ENCODE data around the gene ACYP2.
A peak's percentile ranks its signal among the peaks of the same experiment; 100 is the strongest.

The ACYP2 gene

GRCh38 chr2:54164106-54164505, 48.7 kb downstream of the ACYP2 start:
- DNase-seq, result no peak

DNA sequence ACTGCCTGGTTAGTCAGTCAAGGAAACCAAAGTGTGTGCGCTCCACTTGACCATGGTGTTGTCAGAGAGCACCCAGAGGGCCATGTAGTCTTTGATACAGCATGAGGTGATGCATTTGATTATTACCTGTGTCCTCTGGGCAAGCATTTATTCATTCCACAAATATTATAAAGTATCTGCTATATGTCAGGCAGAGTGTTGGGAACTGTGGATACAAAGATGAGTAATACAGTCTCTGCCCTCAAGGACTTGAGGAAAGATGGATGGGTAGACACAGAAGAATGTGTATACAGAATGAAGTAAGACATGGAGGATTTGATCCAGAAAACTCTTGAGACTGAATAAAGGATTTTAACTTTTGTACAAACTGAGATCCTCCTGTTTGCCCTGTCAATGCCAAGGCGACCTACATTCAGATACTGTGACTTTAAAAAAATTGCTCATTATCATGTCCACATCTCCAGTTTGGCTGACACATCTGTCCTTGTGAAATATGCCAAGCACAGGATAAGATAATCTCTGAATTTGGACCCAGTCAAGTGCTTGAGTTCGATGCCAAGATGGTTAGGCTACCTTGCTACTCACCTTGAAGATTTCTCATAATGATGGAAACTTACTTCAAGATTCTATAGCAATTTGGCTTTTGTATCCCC, 50.8 kb downstream of the ACYP2 start:
- no peak for DNase-seq

DNA sequence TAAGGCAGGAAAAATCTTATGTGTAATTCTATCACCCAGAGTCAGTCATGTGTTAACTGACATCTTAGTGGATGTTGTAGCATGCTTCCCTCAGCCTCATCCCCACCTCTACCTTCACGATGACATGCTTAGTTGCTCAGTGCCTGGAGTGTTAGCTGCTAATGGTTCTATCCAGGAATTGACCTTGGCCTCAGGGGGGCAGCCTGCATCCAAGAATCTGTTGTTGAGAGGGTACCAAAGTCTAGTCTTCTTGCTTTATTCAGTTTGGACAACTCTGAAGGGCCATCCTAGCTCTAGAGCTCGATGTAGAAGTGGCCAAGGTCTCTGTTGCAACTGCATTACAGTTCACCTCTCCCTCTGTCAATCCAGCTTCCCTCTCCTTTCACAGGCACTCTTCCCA, 61.2 kb downstream of the ACYP2 start:
- no peak for DNase-seq

- DNase-seq, result no peak
These were observed 67.9 kb downstream of the ACYP2 start for GRCh38 chr2:54183281-54183680.

- no peak for DNase-seq
These were observed 68.6 kb downstream of the ACYP2 start for GRCh38 chr2:54183972-54184371.

DNA sequence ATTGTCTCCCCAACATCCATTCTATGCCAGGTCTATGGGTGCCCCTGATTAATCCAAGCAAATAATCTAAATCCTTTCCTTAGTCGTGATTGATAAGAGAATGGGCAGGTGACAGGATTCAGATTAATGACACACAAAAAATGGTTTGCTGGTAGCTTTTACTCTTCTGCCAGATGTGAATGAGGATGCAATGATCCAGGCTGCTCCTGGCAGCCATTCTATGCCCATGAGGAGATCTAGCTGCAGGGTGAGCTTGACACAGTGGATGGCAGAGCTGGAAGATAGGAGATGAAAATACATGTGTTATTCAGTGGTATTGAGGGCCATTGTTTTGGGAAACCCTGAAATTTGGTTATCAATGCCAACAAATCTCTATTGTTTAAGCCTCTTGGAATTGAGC, 69.7 kb downstream of the ACYP2 start:
- DNase-seq, result no peak

GRCh38 chr2:54187331-54187730, 71.9 kb downstream of the ACYP2 start:
- no peak for DNase-seq

DNA sequence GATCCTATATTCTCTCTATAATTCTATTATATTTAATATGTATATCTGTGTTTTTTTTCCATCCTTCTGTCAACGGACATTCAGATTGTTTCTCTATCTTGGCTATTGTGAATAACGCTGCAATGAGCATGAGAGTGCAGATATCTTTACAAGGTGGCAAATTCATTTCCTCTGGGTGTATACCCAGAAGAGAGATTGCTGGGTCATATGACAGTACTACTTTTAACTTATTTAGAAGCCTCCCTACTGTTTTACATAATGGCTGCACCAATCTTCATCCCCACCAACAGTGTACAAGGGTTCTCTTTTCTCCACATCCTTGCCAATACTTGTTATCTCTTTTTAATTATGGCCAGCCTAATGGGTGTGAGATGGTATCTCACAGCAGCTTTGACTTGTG, 74.1 kb downstream of the ACYP2 start:
- DNase-seq, result no peak

GRCh38 chr2:54191361-54192135, 76.1 kb downstream of the ACYP2 start:
- no peak for DNase-seq

DNA sequence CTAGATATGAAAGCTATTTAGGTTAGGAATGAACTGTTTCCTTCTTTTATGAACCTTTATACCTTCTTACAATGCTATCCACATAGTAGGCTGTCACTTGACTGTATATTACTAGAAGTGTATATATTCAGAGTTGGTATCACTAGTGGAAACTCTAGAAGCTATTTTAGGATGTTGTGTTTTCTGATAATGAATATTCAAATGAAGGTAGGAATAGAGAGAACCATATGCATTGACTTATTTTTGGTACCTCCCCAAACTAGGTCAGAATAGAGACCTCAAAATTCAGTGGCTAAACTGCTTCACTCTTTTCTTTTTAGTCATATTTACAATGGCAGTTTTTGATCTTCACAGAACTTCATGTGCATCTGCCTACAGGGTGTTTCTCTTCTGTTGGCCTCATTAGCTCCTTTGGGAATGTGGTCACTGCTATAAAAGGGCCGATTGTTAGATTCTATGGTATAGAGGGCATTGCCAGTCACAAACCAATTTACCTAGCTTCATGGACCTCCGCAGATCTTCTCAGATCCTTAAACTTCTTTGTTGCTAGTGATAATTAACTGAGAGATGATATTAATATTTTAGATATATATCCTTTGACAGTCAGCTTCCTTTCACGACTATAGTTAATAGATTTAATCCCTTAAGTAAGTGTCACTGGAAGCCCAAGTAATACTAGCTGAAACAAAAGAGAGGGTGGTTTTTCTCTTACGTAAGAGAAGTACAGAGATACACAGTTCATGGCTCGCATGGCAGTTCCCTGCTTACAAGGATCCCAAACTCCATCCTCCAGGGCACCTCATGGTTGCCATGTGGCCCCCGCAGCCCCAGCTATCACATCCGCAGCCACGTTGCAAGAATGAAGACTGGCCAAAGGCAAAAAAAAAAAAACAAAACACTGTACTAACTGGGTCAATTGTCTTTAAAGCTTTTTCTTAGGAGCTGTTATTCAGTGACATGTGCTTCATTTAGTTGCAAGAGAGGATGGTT, 79.6 kb downstream of the ACYP2 start:
- no peak for DNase-seq

GRCh38 chr2:54196646-54197045, 81.2 kb downstream of the ACYP2 start:
- DNase-seq, result no peak

- DNase-seq, result no peak
These were observed 89.1 kb downstream of the ACYP2 start for GRCh38 chr2:54204476-54204875.

GRCh38 chr2:54206596-54206995, 91.2 kb downstream of the ACYP2 start:
- DNase-seq, result peak; percentile 5

DNA sequence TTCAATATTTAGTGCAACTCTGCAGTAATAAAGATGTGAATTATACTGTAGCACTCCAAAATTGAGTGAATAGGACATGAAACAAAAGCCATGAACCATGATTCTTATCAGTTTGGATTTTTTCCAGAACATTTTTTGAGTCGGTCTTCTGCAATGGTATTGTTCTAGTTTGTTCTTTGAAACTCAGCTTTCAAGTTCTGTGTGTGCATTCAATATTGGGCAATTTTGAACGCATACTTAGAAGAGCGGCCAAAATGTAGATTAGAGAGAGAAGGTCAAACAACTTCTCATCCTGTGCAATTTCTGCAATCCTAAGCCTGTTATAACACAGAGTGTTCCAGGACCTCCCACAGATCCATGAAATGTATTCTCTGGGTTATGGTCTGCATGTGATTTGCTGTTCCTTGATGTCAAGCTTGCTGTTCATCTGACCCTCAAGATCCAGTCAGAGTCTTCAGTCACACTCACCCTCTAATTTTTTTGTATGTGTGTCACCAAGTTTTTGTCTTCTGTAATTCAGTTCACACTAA, 92.3 kb downstream of the ACYP2 start:
- DNase-seq, result no peak

DNA sequence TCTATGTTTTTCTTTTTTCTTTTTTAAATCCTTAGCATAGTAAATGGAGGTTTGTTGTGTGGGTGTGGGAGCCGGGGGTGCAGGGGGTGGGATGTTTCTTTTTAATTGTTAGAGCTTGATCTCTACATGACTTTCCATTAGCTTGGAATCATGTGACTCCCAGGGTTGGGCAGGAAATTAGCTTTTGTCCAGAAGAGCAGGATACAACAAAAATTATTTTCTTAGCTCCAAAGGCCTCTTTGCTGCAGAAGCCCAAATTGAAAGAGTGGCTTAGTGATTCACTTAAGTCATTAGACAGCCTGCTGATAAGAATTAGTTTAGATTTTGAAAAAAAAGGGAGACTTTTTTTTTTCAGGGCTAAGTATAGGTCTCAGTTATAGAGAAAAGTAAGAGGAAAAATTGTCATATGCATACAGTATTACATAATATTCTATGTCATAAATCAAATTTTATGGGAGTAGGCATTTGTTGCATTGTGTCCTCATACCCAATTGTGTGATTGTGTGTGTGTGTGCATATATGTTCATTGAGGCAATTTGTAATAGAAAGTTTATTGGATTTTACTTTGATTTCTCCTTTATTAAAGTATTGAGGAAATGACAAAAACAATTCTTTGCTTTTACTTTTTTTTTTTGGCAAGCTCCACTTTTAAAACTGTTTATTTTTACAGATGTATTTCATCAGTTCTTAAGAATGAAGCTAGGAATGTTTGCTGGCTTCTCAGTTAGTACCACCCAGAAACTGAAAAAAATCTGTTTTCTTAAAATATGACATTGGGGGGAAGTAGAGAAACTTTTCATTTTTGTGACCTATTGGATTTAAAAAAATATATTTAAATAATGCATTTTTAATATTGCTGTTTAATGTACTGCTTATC, 93.2 kb downstream of the ACYP2 start:
- DNase-seq, result no peak

DNA sequence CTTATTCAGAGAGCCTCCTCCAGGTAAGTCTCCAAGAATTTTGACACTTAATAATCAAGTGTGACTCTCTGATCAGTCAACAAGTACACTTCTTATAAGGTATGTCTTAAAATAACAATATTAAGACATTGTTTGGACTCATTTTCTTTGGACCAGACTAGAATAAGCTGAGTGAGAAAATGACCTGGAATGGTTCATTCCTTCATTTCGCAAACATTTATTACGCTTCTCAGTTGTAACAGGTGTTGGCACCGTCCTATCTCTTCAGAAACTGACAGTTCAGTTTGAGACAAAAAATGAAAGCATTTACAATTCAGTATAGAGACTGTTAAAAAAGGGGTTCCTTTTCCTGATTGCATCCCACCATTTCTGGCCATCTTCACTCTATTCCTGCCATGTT, 94.0 kb downstream of the ACYP2 start:
- no peak for DNase-seq

GRCh38 chr2:54212456-54212855, 97.0 kb downstream of the ACYP2 start:
- no peak for DNase-seq

GRCh38 chr2:54213082-54213481, 97.7 kb downstream of the ACYP2 start:
- no peak for DNase-seq

- DNase-seq, result no peak
These were observed 109.6 kb downstream of the ACYP2 start for GRCh38 chr2:54224997-54225396.

GRCh38 chr2:54226260-54226659, 110.8 kb downstream of the ACYP2 start:
- no peak for DNase-seq

DNA sequence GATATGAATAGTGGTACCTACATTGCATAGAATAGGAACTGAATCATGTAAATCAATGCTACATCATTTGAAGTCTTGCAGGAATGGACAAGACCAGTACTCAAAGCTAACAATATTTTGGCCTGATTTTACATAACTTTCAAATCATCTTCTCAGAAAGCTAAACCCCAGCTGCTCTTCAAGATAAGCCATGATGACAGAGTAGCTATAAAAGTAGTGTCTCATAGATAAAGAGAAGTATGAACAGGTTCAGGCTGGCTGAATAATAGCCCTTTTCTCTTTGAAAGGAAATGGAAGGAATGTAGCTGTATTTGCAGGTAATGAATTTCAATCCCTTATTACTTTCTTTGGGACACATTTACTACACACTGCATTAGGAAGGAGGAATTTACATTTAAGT, 112.4 kb downstream of the ACYP2 start:
- no peak for DNase-seq

- no peak for DNase-seq
These were observed 113.5 kb downstream of the ACYP2 start for GRCh38 chr2:54228945-54229344.
